TTC549 (cell line): ENCODE data around the gene SLC25A17.
"Not testable (repeated sequence)": the region's sequence is repeated elsewhere in the genome, so short reads cannot be mapped to it uniquely, and the experiment has no call there.

Experiments used
- FAIRE-seq: peaks from 2 replicates; lab custom pipeline; 2012; peaks lifted over from hg19 to GRCh38; lab: Jason Lieb, UNC

Gene SLC25A17

DNA sequence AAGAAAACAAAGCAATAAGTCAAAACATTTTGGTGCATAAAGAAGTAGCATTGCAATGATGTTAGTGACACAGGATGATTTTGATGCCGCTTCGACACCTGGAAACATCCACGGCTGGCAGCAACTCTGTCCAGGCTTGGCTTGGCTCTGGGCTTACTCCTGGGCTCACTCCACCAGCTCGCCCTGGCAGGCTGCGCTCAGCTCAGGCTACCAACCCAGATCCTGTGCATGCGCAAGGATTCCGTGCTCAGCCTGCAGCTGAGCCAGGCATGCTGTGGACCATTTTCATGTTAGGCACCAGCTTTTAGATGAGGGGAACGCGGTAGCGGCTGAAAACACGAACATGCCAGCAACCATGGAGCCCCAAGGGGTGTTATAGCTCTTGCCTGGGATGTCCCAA is 66.0 kb downstream of the SLC25A17 start:
- no peak for FAIRE-seq

DNA sequence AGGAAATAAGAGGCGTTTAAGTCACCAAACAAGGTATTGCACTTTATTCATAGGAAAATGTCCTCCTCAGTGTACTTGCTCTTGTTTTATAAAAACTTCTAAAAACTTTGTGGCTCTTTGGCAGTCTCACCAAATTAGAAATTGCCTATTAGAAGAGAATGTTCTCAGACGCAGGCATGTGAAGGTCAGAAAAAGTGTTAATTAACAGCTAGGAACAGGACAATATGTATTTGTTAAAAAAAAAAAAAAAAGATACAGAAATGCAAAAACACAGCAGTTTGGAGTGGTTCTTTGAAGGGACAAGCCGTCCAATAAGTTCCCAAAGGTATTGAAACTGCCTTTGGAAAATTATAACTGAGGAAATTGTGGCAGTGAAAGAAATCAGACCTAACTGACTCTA is 67.9 kb downstream of the SLC25A17 start:
- FAIRE-seq: no peak

DNA sequence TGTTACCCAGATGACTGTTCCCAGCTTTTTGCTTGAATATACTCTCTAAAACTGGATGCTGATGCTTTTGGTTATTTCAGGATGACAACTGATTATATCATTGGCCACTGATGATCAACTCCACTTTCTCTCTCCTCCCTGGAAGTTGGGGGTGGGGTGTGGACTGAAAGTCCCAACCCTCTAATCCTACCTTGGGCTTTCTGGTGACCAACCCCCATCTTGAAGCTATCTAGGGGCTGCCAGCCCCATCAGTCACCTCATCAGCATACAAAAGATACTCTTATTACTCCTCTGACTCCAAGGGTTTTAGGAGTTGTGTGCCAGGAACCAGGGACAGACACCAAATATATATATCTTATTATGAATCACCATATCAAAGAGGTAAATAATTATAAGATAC is 69.3 kb downstream of the SLC25A17 start:
- no peak for FAIRE-seq

DNA sequence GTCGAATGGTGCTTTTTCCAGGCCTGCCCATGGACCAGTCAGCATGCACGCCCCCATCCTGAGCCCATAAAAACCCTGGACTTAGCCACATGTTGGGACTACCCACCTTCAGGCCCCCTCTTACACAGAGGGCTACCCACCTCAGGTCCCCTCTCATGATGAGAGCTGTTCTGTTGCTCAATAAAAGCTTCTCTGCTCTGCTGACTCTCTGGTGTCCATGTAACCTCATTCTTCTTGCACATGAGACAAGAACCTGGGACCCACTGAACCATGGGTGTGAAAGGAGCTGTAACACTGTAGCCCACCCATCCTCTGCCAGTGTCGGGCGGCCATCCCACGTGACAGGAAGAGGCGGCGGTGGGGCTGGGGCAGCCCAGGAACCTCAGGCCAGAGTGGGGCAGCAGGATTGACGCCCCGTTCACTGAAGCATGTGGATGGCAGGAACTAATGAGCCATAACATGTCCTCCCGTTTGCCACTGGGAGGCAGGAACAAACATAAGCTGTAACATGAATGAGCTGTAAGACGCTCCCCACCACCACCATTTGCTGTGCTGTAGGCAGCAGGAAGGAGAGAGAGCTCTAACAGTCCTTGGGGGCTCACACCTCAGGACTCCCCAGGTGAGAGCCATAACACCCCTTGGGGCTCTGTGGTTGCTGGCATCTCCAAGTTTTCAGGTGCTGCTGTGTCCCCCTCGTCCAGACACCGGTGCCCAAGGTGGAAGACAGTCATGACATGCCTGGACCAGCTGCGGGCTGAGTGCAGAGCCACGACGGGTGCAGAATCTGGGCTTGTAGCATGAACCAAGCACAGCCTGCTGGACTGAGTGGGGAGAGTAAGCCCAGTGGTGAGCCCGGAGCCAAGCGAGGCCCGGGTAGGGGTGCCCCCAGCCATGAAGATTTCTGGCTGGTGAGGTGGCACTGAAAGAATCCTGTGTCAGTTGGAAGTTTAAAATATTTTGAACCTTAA is 70.5 kb downstream of the SLC25A17 start:
- no peak for FAIRE-seq

DNA sequence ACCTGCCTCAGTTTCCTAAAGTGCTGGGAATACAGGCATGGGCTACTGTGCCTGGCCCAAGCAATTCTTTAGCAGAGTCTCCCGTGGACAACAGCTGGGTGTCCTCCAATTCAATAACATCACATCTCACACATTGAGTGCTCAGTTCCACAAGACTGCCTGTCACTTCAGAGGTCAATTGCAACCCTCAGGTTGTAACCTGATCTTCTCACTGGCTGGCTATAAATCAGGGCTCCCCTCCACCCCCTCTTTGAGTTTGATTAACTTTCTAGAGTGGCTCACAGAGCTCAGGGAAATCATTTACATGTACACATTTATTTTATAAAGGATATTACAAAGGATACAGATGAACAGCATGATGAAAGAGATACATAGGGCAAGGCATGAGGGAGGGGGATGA is 71.8 kb downstream of the SLC25A17 start:
- FAIRE-seq: no peak

DNA sequence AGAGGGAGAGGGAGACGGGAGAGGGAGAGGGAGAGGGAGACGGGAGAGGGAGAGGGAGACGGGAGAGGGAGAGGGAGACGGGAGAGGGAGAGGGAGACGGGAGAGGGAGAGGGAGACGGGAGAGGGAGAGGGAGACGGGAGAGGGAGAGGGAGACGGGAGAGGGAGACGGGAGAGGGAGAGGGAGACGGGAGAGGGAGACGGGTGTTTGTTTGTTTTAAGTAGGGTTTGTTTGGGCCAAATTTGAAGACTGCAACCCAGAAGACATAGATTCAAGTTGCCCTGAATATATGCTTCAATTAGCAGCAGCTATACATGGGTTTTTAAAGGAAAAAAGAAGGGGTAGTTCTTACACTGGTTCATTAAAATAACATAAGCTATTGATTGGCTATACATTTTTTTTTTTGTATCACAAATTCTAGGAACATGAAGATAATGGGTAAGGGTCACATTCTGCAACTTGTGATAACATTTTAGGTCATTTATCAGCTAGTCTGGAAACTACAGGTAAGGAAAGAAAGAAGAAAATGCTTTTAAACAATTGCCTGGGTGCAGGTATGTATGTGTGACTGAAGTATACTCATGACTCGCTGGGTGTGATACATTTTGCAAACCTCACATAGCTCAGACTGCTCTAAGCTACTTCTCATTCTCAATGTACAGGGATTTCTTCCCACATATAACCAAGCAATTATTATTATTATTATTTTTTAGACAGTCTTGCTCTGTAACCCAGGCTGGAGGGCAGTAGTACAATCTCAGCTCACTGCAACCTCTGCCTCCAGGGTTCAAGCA is 72.5 kb downstream of the SLC25A17 start:
- FAIRE-seq: no peak

DNA sequence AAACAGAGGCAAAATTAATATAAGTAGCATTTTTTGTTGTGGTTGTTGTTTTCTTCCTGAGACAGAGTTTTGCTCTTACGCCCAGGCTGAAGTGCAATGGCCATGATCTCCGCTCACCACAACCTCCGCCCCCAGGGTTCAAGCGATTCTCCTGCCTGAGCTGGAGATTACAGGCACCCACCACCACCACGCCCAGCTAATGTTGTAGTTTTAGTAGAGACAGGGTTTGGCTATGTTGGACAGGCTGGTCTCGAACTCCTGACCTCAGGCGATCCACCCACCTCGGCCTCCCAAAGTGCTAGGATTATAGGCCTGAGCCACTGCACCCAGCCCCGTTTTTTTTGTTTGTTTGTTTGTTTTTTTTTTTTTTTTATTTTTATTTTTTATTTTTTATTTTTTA is 75.4 kb downstream of the SLC25A17 start:
- FAIRE-seq: no peak

DNA sequence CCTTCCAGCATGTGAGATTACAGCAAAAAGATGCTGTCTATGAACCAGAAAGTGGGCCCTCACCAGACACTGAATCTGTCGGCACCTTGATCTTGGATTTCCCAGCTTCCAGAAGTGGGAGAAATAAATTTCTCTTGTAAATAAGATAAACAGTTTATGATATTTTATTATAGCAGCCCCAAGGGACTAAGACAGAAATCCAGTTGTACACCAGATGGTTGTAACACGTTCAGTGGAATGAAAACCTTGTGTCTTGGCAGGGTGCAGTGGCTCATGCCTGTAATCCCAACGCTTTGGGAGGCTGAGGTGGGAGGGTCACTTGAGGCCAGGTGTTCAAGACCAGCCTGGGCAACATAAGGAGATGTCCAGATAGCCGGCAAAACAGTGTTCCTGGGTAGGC is 78.0 kb downstream of the SLC25A17 start:
- no peak for FAIRE-seq

DNA sequence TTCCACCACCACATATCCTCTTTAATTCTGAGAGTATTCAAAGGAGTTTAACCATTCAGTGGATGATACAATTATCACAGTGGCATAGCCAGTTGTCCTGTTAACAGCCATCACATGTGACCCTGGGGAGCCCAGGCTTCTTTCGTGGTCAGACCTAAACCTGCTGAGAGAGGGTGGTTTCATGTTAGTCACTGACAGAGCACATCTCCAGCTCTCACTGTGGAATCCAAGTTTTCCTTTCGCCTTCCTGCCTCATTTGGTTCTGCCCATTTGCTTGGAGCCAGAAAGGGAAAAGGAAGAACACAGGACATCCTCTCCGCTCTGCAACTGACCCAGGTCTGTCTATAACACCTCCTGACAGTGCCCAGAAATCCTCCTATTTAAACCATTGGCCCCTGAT is 79.4 kb downstream of the SLC25A17 start:
- FAIRE-seq: no peak

DNA sequence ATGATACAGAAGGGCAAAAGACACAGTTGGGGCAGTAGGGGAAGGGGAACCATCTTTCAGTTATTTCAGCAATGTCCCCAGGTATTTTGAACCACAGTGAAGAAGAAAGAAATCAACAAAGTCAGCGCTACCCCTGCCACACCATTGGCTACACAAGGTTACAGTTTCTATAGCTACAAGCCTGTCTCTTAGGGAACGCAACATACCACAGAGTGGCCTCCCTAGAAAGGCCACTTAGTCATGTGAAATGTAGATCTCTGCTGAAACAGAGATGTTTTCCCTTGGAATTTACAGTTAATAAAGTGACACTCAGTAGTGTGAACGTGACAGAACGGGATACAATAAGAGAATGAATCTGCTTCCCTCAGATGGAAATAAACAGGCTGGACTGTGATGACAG is 85.2 kb downstream of the SLC25A17 start:
- no peak for FAIRE-seq

DNA sequence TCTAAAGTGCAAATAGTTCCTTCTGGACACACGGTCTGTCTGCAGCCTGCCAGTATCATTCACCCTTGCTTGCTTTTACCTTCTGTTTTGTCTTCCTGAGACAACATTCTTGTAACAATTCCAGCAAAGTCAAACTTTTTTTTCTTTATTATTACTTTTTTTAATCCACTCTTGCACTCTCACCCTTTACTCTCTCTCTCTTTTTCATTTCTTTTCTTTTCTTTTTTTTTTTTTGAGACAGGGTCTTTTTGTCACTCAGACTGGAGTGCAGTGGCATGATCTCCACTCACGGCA is 86.2 kb downstream of the SLC25A17 start:
- no peak for FAIRE-seq

DNA sequence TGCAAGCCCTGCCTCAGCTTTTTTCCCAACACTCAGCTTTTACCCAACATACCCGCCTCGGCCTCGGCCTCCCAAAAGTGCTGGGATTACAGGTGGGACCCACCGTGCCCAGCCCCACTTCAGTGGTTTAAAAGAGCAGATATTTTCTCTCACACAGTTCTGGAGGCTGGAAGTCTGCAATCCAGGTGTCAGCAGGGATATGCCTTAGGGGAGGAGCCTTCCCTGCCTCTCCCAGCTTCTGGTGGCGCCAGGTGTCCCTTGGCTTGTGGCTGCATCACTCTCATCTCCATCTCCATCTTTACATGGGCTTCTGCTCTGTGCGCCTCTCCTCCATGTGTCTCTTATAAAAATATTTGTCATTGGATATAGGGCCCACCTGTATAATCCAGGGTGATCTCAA is 89.9 kb downstream of the SLC25A17 start:
- no peak for FAIRE-seq

DNA sequence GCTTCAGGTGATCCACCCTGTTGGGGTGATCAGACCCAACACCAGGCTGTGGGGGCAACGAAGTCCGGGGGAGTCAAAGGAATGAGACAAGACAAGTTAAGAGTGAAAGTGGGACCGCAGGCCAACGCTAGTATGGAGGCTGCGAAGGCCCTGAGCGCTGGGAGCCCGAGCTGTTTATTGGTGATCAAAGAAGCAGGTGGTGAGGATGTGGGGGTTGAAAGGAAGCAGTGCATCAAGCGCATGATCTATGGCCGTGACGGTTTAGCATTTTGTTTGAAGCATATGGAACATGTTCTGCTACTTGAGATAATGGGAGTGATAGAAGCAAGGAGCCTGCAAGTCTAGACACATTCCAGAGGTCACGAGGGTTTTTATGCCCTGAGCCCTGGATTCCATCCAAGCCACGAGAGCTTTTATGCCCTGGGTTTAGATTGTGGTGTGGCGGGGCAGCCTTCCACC is 90.4 kb downstream of the SLC25A17 start:
- no peak for FAIRE-seq

DNA sequence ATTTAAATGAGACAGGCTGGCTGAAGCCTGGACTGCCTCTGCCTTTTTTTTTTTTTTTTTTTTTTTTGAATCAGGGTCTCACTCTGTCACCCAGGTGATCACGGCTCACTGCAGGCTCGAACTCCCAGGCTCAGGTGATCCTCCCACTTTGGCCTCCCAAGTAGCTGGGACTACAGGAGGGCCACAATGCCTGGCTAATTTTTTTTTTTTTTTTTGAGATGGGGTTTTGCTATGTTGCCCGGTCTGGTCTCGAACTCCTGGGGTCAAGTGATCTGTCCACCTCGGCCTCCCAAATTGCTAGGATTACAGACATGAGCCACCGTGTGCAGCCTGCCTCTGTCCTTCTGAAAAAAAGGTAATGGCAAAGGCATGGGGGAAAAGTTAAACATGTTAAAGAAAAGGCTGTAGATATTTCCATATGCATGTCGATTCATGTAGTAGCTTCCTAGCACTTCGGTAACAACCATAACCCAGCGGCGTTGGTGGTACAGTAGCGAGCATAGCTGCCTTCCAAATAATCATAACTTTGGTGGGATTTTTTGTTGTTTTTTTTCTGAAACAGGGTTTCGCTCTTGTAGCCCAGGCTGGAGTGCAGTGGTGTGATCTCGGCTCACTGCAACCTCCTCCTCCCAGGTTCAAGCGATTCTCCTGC is 91.1 kb downstream of the SLC25A17 start:
- FAIRE-seq: no peak

DNA sequence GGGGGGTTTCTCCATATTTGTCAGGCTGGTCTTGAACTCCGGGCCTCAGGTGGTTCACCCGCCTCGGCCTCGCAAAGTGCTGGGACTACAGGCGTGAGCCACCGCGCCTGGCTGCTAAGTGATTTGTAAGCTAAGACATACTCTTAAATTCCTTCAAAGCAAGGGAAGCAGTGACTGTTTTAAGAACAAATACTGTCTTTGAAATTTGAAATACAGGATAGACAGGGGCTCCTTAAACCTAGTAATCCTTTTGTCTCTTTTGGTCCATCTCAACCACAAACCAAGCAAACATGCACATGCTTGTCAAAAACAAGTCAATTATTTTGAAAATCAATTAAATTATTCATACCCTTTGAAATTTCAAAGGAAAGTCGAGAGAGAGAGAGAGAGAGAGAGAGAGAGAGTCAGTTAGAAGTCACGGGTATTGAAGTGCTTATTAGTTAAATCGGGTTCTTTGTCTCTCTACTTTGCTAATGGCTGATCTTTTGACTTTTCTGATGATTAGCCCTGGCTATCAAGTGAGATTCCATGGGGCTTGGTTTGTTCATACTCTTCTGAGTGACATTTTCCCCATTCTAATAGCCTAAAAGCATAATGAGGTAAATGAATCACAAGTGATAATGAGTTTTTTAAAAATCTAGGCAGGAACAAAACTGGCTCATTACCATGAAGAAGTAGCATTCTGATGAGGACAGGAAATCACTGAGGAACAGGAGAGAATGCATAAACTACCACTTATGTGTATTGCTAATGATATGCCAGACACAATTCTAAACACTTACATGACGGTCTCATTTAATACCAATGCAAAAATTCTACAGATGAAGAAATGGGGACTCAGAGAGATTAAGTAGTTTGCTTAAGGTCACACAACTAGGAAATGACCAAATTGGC is 91.8 kb downstream of the SLC25A17 start:
- FAIRE-seq: no peak

DNA sequence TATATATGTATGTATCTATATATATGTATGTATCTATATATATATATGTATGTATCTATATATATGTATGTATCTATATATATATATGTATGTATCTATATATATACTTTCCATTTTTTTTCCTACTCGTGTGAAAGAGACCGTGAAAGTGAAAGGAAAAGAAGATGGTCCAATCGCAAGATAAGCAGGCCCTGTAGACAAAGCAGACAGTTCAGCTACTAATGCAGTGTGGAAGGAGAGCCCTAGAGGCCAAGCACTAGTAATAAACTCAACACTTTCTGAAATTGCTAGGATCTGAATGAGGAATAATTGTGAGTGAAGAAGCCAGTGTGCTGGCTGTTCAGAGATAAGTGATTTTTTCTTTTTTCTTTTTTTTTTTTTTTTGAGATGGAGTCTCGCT is 92.6 kb downstream of the SLC25A17 start:
- no peak for FAIRE-seq

DNA sequence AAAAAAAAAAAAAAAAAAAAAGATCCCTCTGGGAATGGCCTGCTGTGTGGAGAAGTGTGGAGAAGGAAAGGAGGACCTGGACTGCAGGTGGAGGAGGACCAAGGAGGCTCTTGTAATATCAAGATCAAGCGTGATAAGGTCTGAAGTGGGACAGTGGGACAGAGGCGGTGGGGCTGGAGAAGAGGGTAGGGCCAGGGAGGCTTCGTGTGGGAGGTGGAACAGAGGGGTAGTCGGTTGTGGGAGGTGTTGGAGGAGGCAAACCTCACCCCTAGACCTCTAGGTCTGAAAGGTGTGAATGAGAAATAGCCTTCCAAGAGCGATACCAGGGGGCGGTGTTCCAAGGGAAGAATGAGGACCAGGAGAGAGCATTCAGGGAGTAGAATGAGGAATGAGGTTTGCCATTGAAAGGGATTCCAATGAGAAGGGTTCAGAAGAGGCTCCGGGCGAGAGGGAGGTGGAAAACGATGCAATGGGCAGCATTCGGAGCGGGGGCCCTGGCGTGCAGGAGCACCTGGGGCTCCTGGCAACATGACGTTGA is 95.7 kb downstream of the SLC25A17 start:
- no peak for FAIRE-seq

DNA sequence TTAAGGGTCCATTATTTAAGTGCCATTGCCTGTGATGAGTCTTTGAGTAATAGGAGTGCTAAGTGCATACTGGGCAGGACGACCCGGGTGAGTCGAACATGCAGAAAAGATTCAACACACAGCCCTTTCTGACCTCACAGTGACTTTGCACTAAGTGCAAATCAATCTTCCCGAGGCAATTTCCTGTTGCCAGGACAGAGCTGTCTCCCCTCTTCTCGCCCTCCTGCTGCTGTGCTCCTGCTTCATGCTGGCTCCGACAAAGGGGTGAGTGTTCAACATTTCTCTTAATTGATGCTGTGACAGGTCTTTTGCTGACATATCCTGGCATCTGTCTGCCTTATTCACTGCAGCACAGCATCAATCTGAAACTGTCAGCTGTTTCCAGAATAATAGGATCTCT is 97.9 kb downstream of the SLC25A17 start:
- FAIRE-seq: no peak

DNA sequence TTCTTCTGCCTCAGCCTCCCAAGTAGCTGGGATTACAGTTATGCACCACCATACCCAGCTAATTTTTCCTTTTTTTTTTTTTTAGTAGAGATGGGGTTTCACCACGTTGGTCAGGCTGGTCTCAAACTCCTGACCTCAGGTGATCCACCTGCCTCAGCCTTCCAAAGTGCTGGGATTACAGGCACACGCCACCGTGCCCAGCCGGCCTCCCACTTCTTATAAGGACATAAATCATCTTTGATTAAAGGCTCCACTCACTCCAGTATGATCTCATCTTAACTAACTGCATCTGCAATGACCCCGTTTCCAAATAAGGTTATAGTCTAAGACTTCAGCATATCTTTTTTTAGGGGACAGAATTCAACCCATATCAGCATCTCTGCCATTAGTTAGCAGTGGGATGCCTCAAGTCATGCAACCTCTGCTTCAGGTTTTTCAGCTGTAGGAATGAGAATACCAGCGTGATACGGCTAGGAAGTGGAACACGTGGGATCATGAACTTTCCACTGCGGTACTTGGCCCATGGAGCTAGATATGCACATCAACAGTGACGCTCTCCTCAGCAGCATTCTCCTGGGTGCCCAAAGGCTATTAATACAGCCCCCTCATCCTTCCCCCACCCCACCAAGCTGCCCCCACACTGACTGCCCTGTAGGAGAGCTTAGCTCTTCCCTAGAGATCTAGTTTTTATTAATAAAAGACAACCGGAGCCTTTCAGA is 98.4 kb downstream of the SLC25A17 start:
- FAIRE-seq: no peak

DNA sequence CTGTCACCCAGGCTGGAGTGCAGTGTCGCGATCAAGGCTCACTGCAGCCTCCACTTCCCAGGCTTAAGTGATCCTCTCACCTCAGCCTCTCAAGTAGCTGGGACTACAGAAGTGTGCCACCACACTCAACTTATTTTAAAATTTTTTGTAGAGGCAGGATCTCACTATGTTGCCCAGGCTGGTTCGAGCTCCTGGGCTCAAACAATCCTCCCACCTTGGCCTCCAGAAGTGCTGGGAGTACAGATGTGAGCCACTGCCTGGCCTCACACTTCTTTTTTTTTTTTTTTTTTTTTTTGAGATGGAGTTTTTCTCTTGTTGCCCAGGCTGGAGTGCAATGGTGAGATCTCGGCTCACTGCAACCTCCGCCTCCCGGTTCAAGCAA is 99.0 kb downstream of the SLC25A17 start:
- not testable (repeated sequence) for FAIRE-seq
